NCI-H2196 (cell line): ENCODE data around the gene FOLR1.
"Not testable (repeated sequence)": the region's sequence is repeated elsewhere in the genome, so short reads cannot be mapped to it uniquely, and the experiment has no call there.

Experiments
- DNase-seq: peaks from one replicate; lab custom pipeline; 2025; ENCODE audit not compliant: unreplicated experiment; lab: John Stamatoyannopoulos, UW

The FOLR1 gene

DNA sequence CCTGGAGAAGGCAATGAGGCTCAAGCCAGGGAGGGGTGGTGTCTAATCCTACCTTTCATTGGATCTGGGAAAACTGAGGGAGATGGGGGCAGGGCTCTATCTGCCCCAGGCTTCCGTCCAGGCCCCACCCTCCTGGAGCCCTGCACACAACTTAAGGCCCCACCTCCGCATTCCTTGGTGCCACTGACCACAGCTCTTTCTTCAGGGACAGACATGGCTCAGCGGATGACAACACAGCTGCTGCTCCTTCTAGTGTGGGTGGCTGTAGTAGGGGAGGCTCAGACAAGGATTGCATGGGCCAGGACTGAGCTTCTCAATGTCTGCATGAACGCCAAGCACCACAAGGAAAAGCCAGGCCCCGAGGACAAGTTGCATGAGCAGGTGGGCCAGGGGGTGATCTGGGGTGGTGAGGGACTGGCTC, at the start of gene FOLR1:
Gene FOLR1 (plus strand): TSS at position 180 of the 421 bp plus-strand sequence. CDS start 34 bp downstream, at position 214.
- DNase-seq = no peak

DNA sequence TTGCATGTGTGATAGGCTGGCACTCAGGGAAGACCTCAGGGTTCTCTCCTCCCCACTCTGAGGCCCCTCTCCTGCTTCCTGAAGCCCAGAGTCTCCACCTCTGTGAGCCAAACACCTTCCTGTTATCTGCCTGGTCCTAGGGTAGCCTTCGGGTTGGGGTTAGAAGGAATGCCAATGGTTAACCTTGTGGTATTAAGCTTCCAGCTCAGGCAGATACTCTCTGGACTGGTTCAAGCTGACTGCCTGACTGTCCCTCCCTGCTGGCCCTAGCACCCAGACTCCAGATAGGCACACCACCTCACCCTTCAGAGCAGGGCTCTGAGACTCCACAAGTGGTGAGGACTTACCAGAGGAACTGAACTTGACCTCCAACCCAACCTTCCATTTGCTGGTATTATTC, 49.4 kb upstream of the FOLR1 start:
- DNase-seq = not testable (repeated sequence)

DNA sequence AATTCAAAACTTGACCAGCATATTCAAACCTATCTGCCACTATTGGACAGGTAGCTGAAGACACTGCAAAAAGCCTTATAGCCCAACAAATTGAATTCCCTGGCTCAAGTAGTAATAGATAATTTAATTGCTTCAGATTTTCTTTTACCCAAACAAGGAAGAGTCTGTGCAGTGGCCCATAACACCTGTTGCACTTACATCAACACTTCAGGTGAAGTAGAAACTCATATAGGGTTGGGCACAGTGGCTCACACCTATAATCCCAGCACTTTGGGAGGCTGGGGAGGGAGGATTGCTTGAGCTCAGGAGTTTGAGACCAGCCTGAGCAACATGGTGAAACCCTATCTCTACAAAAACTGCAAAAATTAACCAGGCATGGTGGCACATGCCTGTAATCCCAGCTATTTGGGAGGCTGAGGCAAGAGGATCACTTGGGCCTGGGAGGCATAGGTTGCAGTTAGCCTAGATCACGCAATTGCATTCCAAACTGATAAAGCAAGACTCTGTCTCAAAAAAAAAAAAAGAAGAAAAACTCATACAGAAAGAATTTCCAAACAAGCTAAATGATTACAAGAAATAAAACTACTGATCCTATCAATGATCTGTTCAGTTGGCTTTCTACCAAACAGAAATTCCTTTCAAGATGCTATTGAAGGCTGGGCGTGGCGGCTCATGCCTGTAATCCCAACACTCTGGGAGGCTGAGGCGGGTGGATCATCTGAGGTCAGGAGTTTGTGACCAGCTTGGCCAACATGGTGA, 47.0 kb upstream of the FOLR1 start:
- no peak for DNase-seq

DNA sequence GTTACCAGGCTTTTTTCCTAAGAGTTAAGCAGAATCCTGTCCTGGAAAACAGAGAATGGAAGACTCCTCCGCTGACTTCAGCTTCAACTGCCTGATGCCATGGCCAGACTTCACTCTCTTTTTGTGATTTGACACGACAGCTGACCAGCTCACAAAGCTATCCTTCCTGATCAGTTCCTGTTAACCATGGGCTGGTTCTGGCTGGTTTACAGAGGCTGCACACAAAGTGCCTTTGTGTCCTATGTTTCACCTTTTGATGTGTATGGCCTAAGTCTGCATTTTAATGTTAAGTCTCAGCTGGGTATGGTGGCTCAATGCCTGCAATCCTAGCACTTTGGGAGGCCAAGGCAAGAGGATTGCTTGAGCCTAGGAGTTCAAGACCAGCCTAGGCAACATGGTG, 45.3 kb upstream of the FOLR1 start:
- no peak for DNase-seq

DNA sequence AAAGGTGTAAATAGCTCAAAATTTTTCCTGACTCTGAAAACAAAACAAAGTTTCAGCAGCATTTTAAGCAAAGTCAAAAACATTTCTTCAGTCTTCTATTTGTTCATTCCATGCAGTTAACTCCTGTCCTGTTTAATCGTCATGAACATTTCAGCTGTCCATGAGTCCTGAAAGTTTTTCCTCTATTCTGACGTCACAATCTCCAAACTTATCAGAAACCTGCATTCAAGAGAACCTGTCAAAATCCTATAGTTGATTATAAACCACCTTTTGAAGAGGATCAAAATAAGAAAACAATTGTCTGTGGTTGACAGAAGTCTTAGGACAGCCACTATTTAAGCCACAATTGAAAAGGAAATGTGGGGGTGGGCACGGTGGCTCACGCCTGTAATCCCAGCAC, 41.1 kb upstream of the FOLR1 start:
- no peak for DNase-seq

DNA sequence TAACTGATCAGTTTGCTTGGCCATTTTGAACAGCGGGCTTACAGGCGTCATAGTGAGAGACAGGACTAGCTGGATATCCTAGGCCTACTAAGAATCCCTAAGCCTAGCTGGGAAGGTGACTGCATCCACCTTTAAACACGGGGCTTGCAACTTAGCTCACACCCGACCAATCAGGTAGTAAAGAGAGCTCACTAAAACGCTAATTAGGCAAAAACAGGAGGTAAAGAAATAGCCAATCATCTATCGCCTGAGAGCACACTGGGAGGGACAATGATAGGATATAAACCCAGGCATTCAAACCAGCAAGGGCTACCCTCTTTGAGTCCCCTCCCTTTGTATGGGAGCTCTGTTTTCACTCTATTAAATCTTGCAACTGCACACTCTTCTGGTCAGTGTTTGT, 38.1 kb upstream of the FOLR1 start:
- DNase-seq = not testable (repeated sequence)

- no peak for DNase-seq
These were observed 37.1 kb upstream of the FOLR1 start for GRCh38 chr11:72154816-72155215.

- DNase-seq = no peak
These were observed 36.2 kb upstream of the FOLR1 start for GRCh38 chr11:72155751-72156150.

GRCh38 chr11:72157131-72157530, 34.8 kb upstream of the FOLR1 start:
- DNase-seq = no peak

GRCh38 chr11:72160319-72160718, 31.6 kb upstream of the FOLR1 start:
- DNase-seq = no peak

DNA sequence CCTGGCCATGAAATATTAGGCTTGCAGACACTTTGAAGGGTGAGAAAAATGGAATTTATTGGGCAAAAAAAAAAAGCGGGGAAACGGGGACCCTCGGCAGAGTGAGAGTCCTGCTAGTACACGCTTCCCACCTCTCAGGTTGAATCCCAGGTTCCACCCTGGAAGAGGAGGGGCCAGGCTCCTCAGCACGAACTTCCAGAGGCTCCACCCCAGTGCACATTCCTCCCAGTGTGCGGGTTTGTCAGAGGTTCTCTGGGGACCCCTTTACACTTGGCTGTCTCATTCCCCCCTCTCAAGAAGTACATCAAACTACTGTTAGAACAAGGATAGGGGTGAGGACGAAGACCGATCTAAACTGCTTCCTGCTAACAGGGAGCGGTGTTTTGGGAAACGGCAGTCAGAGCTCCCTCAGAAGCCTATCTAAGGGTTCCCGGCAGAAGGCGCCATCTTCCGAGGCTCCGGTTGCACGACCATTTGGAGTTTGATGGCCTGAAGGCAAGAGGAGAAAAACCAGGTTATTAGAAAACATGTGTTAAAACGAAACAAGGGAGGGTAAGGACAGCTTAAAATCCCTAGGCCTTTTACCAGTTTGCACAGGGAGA, 28.9 kb upstream of the FOLR1 start:
- DNase-seq = no peak

- DNase-seq = not testable (repeated sequence)
These were observed 27.8 kb upstream of the FOLR1 start for GRCh38 chr11:72164187-72164586.

DNA sequence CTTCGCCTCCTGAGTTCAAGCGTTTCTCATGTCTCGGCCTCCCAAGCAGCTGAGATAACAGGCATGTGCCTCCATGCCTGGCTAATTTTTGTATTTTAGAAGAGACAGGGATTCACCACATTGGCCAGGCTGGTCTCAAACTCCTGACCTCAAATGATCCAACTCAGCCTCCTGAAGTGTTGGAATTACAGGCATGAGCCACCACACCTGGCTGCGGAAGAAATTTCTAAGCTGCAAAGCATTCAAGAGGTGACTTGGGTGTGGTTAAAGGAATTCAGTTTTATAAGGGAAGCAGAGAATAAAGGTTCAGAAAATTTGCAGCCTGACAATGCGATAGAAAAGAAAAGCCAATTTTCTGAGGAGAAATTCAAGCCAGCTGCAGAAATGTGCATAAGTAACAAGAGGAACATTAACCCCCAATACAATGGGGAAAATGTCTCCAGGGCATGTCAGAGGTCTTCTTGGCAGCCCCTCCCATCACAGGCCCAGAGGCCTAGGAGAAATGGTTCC, 22.8 kb upstream of the FOLR1 start:
- DNase-seq = not testable (repeated sequence)

GRCh38 chr11:72169754-72170153, 22.2 kb upstream of the FOLR1 start:
- DNase-seq = not testable (repeated sequence)

GRCh38 chr11:72172043-72172442, 19.9 kb upstream of the FOLR1 start:
- DNase-seq = not testable (repeated sequence)

- DNase-seq = no peak
These were observed 18.6 kb upstream of the FOLR1 start for GRCh38 chr11:72173291-72173690.

DNA sequence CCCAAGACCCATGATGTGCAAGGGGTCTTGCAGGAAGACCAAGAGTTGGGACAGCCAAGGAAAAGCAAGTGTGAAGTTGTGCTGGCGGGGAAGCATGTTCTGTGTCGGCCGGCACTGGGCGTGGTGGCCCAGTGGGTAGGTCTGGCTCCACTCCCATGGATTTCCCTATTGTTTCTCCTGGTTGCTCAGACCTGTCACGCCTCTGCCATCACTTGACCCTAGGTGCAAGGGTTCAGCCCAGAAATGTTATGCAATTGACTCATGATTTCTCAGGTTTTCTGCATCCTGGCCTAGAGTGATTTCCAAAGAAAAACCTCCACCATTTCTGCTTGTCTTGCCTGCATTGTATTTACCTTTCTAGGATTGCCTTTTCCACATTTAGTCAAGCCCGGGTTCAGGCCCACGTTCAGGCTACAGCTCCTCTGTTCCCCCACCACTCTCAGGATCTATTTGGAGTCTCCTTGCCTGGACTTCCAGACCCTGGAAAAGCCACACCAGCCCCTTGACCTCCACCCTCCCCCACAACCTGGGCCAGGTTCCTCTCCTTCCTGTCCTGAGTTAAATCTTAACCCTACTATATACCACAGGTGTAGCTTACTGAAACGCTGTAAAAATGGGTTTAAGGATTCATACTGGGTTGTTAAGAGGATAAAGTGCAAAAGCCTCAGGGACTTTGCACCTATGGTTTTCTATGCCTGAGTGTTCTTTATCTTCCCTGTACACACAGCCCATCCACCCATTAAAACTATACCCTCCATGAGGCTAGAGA, 17.5 kb upstream of the FOLR1 start:
- DNase-seq = no peak

- no peak for DNase-seq
These were observed 14.3 kb upstream of the FOLR1 start for GRCh38 chr11:72177656-72178055.

- DNase-seq = no peak
These were observed 12.7 kb upstream of the FOLR1 start for GRCh38 chr11:72179049-72179803.

DNA sequence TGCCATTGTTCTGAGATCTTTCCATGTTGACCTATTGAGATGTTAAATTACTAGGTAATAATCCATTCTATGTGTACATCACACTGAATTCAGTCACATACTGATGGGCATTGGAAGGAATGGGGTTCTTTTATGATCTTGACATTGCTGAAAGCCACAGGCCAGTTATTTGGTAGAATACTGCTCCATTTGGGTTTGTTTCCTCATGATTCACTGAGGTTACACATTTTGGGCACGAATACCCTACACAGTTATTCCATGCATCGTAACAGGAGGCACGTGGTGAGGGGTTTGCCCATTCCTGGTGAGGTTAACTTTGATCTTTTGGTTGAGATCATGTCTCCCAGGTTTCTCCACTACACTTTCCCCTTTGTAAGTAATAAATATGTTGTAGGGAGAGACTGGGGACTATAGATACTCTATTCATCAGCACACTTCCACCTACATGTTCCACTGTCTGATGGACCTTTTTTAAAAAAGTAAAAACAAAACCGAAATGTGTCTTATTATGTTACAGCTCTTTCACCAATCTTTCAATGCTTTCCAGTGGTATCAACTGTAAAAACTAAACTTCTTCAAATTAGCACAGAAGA, 12.0 kb upstream of the FOLR1 start:
- DNase-seq = no peak
